ENCODE measurements around the gene BBS9. TPM values are rescaled to one million over a fixed set of nuclear protein-coding genes. Genes with fewer than 3 reads are reported as not detected.

Gene BBS9
- total RNA-seq, 1 experiment from 2014 or later, result 26.4 TPM

DNA sequence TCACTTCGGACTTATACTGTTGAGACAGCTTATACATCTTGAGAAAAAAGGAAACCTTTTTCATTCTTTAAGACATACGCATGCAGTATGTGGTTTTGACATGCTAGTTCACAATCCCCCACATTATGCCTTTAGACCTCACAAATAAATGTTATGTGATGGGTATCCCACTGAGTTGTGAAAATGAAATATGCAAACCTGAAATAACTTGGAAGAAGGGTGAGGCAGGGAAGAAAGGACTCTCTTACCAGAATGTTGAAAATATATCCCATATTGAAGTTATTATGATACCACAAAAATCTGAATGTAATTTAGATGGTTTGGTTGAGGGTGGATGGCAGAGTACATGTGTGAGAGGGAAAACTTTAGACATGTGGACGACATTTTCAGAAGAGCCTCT is 379.8 kb downstream of the BBS9 start:
- no peak overlapping the region for H3K4me3 Mint-ChIP-seq
- no peak overlapping the region for H3T11ph ChIP-seq (ENCODE audit: low read length)
- no peaks in the 10 kb centered on the region for H3K79me2 ChIP-seq (ENCODE audit: insufficient read depth, low read length)
- no peak overlapping the region for H2BK15ac ChIP-seq (ENCODE audit: low read depth, low read length)
- no peak overlapping the region for H3K27ac Mint-ChIP-seq
- H3K9me3 Mint-ChIP-seq, result no peaks in the 10 kb centered on the region
- H2AK5ac ChIP-seq (ENCODE audit: insufficient read length, low read length), result no peak overlapping the region
- H3K4me2 ChIP-seq (ENCODE audit: insufficient read depth, insufficient read length, low read length), result no peak overlapping the region
- no peak overlapping the region for H2BK12ac ChIP-seq (ENCODE audit: insufficient read length, low read depth, low read length)
- H2AFZ ChIP-seq (ENCODE audit: low read length), result no peak overlapping the region
- no peak overlapping the region for H4K5ac ChIP-seq (ENCODE audit: insufficient read length, low read depth, low read length)
- H3K23ac ChIP-seq (ENCODE audit: insufficient read length, low read depth, low read length), result no peak overlapping the region
- DNase-seq, result no peak
- H4K20me1 ChIP-seq (ENCODE audit: control insufficient read depth, insufficient read depth, insufficient read length), result no peaks in the 10 kb centered on the region
- no peak overlapping the region for H2BK5ac ChIP-seq (ENCODE audit: insufficient read length, low read length)
- no peak overlapping the region for H3K56ac ChIP-seq (ENCODE audit: insufficient read length, low read depth, low read length)
- H4K91ac ChIP-seq (ENCODE audit: insufficient read length, low read depth, low read length), result no peak overlapping the region
- no peak overlapping the region for H3K4ac ChIP-seq (ENCODE audit: low read depth, low read length)
- no peak overlapping the region for H2BK20ac ChIP-seq (ENCODE audit: low read depth, low read length, poor library complexity, severe bottlenecking)
- H3K36me3 Mint-ChIP-seq (ENCODE audit: insufficient read depth in 1 of 3, low read depth in 3 of 3), result no peaks in the 10 kb centered on the region
- no peaks in the 10 kb centered on the region for H3K27me3 Mint-ChIP-seq (ENCODE audit: low read depth)
- H3K18ac ChIP-seq (ENCODE audit: insufficient read length, low read depth, low read length), result no peak overlapping the region
- H3K14ac ChIP-seq (ENCODE audit: insufficient read depth, low read length), result no peak overlapping the region
- H3K9ac ChIP-seq (ENCODE audit: extremely low read depth, insufficient read length, low read length), result no peak overlapping the region
- no peaks in the 10 kb centered on the region for H3K27me3 ChIP-seq (ENCODE audit: insufficient read depth, low read length)
- H3K79me1 ChIP-seq (ENCODE audit: insufficient read depth, low read depth, low read length, poor library complexity, severe bottlenecking), result no peaks in the 10 kb centered on the region
- no peak overlapping the region for H4K8ac ChIP-seq (replicated peaks; ENCODE audit: insufficient read length, low read depth, low read length)
- H3K4me1 Mint-ChIP-seq, result no peaks in the 10 kb centered on the region
- TF ChIP-seq, protein P1, sequence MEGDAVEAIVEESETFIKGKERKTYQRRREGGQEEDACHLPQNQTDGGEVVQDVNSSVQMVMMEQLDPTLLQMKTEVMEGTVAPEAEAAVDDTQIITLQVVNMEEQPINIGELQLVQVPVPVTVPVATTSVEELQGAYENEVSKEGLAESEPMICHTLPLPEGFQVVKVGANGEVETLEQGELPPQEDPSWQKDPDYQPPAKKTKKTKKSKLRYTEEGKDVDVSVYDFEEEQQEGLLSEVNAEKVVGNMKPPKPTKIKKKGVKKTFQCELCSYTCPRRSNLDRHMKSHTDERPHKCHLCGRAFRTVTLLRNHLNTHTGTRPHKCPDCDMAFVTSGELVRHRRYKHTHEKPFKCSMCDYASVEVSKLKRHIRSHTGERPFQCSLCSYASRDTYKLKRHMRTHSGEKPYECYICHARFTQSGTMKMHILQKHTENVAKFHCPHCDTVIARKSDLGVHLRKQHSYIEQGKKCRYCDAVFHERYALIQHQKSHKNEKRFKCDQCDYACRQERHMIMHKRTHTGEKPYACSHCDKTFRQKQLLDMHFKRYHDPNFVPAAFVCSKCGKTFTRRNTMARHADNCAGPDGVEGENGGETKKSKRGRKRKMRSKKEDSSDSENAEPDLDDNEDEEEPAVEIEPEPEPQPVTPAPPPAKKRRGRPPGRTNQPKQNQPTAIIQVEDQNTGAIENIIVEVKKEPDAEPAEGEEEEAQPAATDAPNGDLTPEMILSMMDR (conservative IDR thresholded peaks at IDR 0.05), result no peak
- H2BK120ac ChIP-seq (ENCODE audit: low read depth, low read length, poor library complexity, severe bottlenecking), result no peak overlapping the region
- no peaks in the 10 kb centered on the region for H3K23me2 ChIP-seq (ENCODE audit: insufficient read length, low read depth, low read length, poor library complexity, severe bottlenecking)
- H3K27ac ChIP-seq (ENCODE audit: insufficient read length, low read depth, low read length), result no peak overlapping the region
- no peaks in the 10 kb centered on the region for H3K9me3 ChIP-seq (ENCODE audit: control insufficient read depth, low read depth, low read length)
- no CpG with 5 or more reads among the region's 3 CpGs for WGBS (ENCODE audit: extremely low coverage, insufficient read length, low lambda C conversion rate)
- H3K4me1 ChIP-seq (ENCODE audit: insufficient read depth, low read length), result no peaks in the 10 kb centered on the region
